ENCODE measurements around the gene RBPJL. TPM values are rescaled to one million over a fixed set of nuclear protein-coding genes. Genes with fewer than 3 reads are reported as not detected.

The RBPJL gene, protein sequence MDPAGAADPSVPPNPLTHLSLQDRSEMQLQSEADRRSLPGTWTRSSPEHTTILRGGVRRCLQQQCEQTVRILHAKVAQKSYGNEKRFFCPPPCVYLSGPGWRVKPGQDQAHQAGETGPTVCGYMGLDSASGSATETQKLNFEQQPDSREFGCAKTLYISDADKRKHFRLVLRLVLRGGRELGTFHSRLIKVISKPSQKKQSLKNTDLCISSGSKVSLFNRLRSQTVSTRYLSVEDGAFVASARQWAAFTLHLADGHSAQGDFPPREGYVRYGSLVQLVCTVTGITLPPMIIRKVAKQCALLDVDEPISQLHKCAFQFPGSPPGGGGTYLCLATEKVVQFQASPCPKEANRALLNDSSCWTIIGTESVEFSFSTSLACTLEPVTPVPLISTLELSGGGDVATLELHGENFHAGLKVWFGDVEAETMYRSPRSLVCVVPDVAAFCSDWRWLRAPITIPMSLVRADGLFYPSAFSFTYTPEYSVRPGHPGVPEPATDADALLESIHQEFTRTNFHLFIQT
- total RNA-seq (not detected), polyA plus RNA-seq (ENCODE audit: insufficient read depth, low read depth, low replicate concordance) (not detected)
- long read RNA-seq, donor 1 = 0 reads
- long read RNA-seq, donor 2 = 0 reads
- long read RNA-seq, donor 3, partial matches to known transcripts = 95 of 95 reads
- long read RNA-seq, donor 3, other reads (novel, unspliced or antisense) = 0 of 95 reads
- long read RNA-seq, donor 4 = 0 reads
- long read RNA-seq, donor 5 = 0 reads
- long read RNA-seq, donor 6 = 0 reads
- long read RNA-seq, donor 7 = 0 reads
- long read RNA-seq, donor 8 = 0 reads
- long read RNA-seq, donor 9 = 0 reads
- long read RNA-seq, donor 10 = 0 reads

DNA sequence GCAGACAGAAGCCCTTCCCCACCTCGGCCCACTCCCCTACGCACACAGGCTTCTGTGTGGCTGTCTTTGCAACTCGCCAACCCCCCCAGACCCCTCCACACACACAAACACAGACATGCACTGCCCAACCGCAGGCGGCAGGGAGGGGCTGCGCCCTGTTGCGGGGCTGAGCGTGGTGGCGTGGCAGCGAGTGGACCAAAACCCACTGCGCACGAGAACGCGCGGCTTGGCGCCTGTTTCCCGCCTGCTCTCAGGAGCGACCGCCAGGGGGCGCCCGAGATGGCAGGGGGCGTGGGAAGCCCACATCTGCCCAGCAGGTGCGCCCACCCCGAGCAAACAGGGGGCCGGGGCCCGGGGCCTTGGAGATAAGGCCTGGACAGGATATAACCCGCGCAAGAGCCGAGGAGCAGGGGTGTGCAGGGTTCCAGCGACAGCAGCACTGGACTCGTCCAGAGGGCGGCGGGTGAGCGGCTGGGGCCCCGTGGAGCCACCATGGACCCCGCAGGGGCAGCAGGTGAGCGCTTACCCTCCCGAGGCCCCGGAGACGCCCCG is at the start of gene RBPJL:
Gene RBPJL, plus strand, starts transcription at position 410 of the 552 bp plus-strand sequence. Its CDS starts 83 bp downstream, at position 493.
- H3K9me3 ChIP-seq (ENCODE audit: control insufficient read depth in 2 of 3, insufficient read depth in 1 of 3, low read length in 3 of 3) = no peaks in the 10 kb centered on the region
- TF ChIP-seq, protein P1, sequence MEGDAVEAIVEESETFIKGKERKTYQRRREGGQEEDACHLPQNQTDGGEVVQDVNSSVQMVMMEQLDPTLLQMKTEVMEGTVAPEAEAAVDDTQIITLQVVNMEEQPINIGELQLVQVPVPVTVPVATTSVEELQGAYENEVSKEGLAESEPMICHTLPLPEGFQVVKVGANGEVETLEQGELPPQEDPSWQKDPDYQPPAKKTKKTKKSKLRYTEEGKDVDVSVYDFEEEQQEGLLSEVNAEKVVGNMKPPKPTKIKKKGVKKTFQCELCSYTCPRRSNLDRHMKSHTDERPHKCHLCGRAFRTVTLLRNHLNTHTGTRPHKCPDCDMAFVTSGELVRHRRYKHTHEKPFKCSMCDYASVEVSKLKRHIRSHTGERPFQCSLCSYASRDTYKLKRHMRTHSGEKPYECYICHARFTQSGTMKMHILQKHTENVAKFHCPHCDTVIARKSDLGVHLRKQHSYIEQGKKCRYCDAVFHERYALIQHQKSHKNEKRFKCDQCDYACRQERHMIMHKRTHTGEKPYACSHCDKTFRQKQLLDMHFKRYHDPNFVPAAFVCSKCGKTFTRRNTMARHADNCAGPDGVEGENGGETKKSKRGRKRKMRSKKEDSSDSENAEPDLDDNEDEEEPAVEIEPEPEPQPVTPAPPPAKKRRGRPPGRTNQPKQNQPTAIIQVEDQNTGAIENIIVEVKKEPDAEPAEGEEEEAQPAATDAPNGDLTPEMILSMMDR (IDR thresholded peaks at IDR 0.05; ENCODE audit: borderline replicate concordance, extremely low read depth, insufficient read depth) = peak; percentile 63
- H3K27ac ChIP-seq (ENCODE audit: low read depth in 2 of 2, low read length in 2 of 2) = no peak within 1 kb of the TSS
- peaks cover 4% of the 10 kb centered on the region for H3K27me3 ChIP-seq (ENCODE audit: control insufficient read depth, insufficient read depth, low read length)
- H3K36me3 ChIP-seq (ENCODE audit: control insufficient read depth in 2 of 3, insufficient read depth in 3 of 3, low read length in 3 of 3) = no peaks in the 10 kb centered on the region
- intact Hi-C loops (cut with DNase I) = no loop called here
- H3K4me1 ChIP-seq (ENCODE audit: control insufficient read depth in 2 of 3, insufficient read depth in 2 of 3, low read depth in 1 of 3, low read length in 3 of 3) = no peaks in the 10 kb centered on the region
- DNase-seq = peak in 2 of 5 donors; percentile 16 to 68
- H3K9ac ChIP-seq (ENCODE audit: low read length in 3 of 3) = no peak within 1 kb of the TSS
- no peak within 1 kb of the TSS for H3K4me3 ChIP-seq (ENCODE audit: low read length in 3 of 3)
- FAIRE-seq = no peak

DNA sequence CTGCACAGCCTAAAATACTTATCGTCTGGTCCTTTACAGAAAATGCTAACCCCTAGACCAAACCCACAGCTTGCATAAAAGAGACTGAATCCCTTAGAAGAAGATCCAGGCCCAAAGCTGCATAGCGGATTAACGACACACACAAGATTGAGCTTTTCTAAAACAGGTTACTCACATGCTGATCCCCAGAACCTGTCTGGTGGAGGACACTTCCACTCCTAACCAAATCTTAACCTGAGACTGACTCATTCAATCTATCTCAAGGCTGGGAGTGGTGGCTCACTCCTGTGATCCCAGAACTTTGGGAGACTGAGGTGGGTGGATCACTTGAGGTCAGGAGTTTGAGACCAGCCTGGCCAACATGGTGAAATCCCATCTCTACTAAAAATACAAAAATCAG is 49.5 kb upstream of the RBPJL start:
- DNase-seq (no peak), FAIRE-seq (no peak)
- no peaks in the 10 kb centered on the region for H3K9me3 ChIP-seq (ENCODE audit: control insufficient read depth in 2 of 3, insufficient read depth in 1 of 3, low read length in 3 of 3)

DNA sequence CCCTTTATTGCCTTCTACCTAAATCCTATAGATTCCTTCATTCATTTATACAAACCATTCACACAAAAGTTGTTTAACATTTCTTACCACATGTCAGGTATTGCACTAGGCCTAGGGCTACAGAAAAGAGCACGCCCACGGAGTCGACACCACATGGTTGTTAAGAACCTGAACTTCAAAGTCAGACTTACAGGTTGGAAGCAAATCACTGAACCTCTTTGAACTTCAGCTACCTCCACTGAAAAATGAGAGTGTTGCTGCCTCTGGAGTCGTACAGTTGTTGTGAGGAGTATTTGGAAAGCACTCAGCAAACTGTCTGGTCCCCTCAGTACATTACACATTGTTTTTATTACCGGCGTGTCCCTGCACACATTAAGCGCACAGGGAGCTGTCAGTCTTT is 48.9 kb upstream of the RBPJL start:
- no peaks in the 10 kb centered on the region for H3K27me3 ChIP-seq (ENCODE audit: control insufficient read depth, insufficient read depth, low read length)
- intact Hi-C loops (cut with DNase I) = no loop called here
- no peak overlapping the region for H3K4me3 ChIP-seq (ENCODE audit: low read length in 3 of 3)
- H3K27ac ChIP-seq (ENCODE audit: low read depth in 2 of 2, low read length in 2 of 2) = no peak overlapping the region
- H3K9me3 ChIP-seq (ENCODE audit: control insufficient read depth in 2 of 3, insufficient read depth in 1 of 3, low read length in 3 of 3) = no peaks in the 10 kb centered on the region
- peak in 1 of 5 donors; percentile 16 for DNase-seq
- no peak for FAIRE-seq
- H3K9ac ChIP-seq (ENCODE audit: low read length in 3 of 3) = no peak overlapping the region
- no peaks in the 10 kb centered on the region for H3K4me1 ChIP-seq (ENCODE audit: control insufficient read depth in 2 of 3, insufficient read depth in 2 of 3, low read depth in 1 of 3, low read length in 3 of 3)
- TF ChIP-seq, protein P1 (IDR thresholded peaks at IDR 0.05; ENCODE audit: borderline replicate concordance, extremely low read depth, insufficient read depth) = no peak
- H3K36me3 ChIP-seq (ENCODE audit: control insufficient read depth in 2 of 3, insufficient read depth in 3 of 3, low read length in 3 of 3) = no peaks in the 10 kb centered on the region

More for the DNA sequence above, 49.5 kb upstream of the RBPJL start:
- H3K27me3 ChIP-seq (ENCODE audit: control insufficient read depth, insufficient read depth, low read length) = no peaks in the 10 kb centered on the region
- H3K9ac ChIP-seq (ENCODE audit: low read length in 3 of 3) = no peak overlapping the region
- intact Hi-C loops (cut with DNase I) = no loop called here
- no peak overlapping the region for H3K4me3 ChIP-seq (ENCODE audit: low read length in 3 of 3)
- no peak overlapping the region for H3K27ac ChIP-seq (ENCODE audit: low read depth in 2 of 2, low read length in 2 of 2)
- TF ChIP-seq, protein P1 (IDR thresholded peaks at IDR 0.05; ENCODE audit: borderline replicate concordance, extremely low read depth, insufficient read depth) = no peak
- H3K36me3 ChIP-seq (ENCODE audit: control insufficient read depth in 2 of 3, insufficient read depth in 3 of 3, low read length in 3 of 3) = no peaks in the 10 kb centered on the region
- H3K4me1 ChIP-seq (ENCODE audit: control insufficient read depth in 2 of 3, insufficient read depth in 2 of 3, low read depth in 1 of 3, low read length in 3 of 3) = no peaks in the 10 kb centered on the region

Data from kidney (tissue), 22 donors.